ENCODE results near the gene DBH.
"Not testable (repeated sequence)": the region's sequence is repeated elsewhere in the genome, so short reads cannot be mapped to it uniquely, and the experiment has no call there.

Gene DBH

GRCh38 chr9:133666845-133667244, 30.7 kb downstream of the DBH start:
- no peak for DNase-seq (ENCODE audit: low read depth)

DNA sequence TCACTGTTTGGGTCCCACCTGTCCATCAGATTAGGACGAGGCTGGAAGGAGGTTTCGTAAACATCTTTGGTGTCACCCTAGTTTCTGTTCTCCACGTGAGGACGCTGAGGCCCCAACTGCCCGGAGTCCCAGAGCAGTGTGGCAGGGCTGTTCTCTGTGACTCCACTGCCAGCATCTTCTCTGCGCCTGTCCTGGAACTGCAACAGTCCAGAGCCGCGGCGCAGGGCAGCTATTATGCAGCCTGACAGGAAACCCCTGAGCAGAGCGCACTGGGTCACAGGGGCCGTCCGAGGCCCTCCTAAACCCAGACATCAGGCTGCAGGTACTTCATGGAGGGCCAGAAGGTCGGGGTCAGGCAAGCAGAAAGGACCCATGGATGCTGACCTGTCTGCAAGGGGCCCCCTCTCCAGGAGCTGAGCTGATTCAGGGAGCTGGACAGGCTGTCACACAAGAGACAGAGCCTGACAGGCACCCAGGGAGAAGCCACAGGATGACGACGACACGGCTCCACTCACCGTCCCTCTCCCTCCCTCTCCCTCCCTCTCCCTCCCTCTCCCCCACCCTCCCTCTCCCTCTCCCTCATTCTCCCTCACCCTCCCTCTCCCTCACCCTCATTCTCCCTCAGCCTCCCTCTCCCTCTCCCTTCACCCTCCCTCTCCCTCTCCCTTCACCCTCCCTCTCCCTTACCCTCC, 31.7 kb downstream of the DBH start:
- no peak for DNase-seq (ENCODE audit: low read depth)

DNA sequence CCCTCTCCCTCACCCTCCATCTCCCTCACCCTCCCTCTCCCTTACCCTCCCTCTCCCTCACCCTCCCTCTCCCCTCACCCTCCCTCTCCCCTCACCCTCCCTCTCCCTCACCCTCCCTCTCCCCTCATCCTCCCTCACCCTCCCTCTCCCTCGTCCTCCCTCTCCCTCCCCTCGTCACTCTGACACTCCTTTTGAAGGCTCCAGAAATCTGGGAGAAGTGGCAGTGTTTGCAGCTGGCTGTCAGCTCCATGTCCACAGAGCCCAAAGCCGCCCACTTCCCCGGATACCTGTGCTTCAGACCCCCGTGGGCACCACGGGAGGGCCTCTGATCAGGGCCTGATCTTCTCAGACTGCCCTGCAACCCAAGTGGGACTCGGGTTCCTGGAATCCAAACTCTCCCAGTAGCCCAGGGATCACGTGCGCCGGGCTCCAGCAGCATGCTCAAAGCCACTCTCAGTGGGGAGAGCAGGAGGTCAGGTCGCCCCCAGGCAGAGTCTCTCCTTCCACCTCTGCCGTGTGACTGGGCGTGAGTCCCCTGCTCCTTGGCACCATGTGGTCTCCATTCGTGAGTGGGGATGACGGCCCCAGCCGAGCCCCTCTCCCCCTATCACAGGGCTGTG, 33.1 kb downstream of the DBH start:
- DNase-seq (ENCODE audit: low read depth): no peak

GRCh38 chr9:133670466-133670865, 34.3 kb downstream of the DBH start:
- DNase-seq (ENCODE audit: low read depth): no peak

- DNase-seq (ENCODE audit: low read depth): no peak
Measured at GRCh38 chr9:133671371-133671770, 35.2 kb downstream of the DBH start.

GRCh38 chr9:133672503-133673257, 36.5 kb downstream of the DBH start:
- no peak for DNase-seq (ENCODE audit: low read depth)

DNA sequence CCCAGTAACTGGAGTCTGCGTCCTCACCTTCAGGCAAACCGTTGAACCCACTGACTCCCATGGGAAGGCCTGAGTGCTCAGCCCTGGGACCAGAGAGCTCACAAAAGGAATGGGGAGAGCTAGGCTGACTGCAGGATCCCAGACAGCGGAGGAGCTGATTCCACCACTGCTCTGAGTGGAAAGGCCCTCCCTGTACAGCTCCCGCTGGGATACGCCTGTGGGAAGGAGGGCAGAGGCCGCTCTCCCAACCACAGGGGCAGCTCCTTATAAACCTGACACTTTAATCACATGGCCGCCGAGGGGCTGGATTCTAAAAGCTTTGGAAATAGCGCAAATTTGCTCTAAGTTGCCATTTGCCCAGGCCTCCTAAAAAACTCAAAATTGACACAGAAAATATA, 37.1 kb downstream of the DBH start:
- DNase-seq (ENCODE audit: low read depth): no peak

DNA sequence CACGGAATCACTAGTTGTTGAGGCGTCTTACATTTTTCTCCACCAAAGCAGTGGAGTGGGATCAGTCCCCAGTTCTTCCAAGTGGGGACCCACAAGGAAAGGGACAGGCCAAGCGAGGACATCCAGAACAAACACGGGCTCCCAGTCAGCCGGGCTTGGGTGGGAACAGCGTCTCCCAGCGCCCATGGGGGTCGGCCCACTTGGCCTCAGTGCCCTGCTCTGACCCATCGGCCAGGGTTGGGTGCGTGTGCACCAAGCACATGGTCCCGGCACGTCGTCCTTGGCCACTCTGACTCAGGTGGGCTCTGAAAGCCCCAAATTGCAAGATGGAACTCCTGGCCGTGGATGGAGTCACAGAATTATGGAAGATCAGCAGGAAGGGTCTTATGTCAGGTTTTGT, 37.9 kb downstream of the DBH start:
- no peak for DNase-seq (ENCODE audit: low read depth)

- not testable (repeated sequence) for DNase-seq (ENCODE audit: low read depth)
Measured at GRCh38 chr9:133675796-133676195, 39.6 kb downstream of the DBH start.

DNA sequence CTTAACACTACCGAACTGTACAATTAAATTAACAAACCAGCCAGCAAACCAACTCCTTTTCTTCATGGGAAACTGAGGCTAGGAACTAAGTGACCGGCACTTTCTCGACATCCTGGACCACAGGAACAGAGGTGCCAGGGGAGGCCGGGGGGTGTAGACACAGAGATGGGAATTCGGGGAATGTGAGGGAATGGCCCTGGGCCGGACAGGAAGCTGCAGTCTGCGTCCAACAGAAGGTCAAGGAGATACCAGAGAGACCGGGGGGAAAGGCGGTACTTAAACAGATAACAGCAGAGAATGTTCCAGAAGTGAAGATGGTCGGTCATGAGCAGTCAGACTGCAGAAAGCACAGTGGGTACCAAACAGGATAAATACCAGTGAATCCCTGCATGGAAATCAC, 40.3 kb downstream of the DBH start:
- no peak for DNase-seq (ENCODE audit: low read depth)

DNA sequence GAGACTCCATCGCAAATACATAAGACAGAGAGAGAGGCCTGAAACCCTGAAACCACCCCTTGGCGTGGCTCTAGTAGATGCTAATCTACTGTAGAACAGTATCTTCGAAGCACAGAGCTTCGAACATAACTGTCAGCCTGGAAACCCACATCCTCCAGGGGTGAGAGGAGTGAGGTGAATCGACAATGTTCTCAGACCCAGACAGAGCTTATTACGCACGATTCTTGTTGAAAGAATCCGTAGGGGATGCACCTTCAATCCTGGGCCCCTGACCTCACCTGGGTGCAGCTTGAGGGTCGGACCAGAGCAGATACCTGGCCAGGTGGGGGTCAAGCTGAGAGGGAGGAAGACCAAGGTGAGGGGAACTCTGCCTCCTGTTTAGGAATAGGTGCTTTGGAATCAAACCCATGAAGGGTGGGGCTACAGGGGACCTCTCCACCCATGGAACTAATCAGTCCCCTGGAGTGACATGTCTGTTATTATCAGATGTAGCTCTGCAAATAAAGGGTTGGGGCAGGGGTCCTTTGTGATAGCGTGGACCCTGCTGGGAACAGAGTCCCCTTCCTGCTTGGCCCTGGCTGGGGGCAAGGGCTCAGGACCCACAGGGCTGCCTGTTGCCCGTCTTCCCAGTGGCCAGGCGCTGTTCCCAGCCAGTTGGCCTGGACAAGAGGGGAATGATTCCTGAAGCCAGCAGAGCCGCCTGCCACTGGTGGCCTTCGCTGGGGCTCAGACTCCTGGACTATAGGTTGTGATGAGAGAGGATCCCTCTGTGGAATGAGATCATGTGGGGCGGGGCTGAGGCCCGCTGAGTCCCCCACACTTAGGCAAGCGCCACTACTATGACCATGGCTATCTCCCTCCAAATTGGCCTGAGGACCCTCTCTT, 41.2 kb downstream of the DBH start:
- DNase-seq (ENCODE audit: low read depth): no peak

- DNase-seq (ENCODE audit: low read depth): no peak
Measured at GRCh38 chr9:133679056-133679455, 42.9 kb downstream of the DBH start.

GRCh38 chr9:133679466-133680061, 43.4 kb downstream of the DBH start:
- DNase-seq (ENCODE audit: low read depth): no peak

GRCh38 chr9:133680250-133680975, 44.2 kb downstream of the DBH start:
- DNase-seq (ENCODE audit: low read depth): no peak

DNA sequence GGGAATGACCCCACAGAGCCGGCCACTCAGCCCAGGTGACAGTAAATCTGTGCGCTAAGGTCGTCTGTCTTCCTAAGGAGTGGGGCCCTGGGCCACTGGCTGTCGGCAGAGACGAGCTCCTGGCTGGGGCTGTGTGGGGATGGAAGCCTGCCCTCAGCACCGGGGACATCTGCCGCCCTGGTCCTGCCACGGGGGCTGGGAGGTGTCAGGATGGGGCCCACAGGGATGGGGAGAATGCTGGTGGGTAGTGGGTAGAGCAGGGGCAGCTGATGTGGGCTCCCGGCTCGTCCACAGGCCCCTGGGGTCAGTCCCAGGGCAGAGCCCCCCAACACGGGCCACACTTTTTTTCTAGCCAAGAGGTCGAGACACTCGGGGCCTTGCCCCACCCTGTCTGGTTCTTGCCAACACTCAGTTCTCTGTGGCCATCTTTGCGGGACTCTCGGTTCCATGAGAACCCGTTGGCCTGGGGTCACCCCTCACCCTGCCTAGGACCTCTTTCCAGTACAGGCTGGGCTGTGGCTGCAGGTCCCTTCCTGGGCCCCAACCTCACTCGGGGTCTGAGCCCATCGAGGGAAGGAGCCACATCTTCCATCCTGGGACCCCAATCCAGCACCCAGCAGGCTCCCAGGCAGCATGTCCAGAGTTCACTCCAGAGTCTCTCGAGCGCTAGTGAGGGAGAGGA, 45.0 kb downstream of the DBH start:
- DNase-seq (ENCODE audit: low read depth): no peak

GRCh38 chr9:133681658-133682306, 45.6 kb downstream of the DBH start:
- no peak for DNase-seq (ENCODE audit: low read depth)

DNA sequence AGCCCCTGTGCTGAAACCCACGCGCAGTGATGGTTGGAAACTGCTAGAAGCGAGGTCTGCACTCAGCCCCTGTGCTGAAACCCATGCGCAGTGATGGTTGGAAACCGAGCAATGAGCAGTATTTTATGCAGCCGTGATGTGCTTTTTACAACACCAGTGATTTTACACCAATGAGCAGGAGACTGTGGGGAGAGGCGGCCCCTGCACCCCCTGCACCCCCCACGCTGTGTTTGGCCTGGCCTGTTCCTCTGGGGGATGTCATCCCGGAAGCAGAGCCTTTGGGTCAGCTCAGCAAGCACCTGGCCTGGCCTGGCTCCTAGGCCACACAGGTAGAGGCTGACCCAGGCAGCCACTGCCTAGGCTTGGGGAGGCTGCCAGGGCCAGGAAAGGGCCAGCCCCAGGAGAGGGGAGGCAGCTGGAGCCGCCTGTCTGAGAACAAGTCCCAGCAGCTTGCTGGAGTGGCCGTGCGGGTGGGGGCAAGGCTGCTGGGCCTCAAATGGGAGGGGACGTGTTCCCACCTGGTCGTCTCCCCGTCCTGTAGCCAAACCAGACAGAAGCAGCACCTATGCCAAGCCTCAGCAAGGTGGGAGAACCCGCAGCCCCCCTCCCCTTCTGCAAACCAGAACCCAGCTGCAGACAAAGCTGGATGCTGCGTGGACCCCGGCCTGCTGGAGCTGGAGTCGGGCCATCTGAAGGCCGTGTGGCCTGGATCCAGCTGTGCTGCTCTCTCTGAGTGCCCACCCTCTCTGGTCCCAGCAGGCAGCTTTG, 46.8 kb downstream of the DBH start:
- DNase-seq (ENCODE audit: low read depth): no peak

DNA sequence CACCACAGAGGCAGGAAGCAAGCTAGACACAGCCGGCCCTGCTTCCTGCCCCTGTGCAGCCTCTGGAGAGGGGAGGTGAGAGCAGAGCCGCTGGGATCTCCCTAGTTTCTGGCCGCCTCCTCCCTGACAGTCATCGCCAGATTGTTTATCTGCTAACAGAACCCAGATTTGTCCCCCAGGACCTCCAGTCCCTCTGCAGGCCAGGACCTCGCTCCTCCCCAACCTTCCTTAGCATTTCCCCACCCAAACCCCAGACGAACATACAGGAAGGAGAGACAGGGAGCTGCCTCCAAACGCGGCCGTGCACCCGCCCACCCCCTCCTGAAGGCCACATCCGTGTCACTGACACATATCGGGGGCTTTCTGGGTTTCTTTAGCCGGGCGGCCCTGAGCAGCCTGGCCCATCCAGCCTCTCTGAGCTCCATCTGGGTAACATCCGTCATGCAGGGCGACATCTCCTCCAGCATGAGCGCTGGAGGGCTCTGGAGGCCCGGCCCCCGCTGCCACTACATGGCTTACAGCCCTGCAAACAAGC, 47.5 kb downstream of the DBH start:
- DNase-seq (ENCODE audit: low read depth): no peak
